ENCODE data around the gene MRTFA. TPM values are rescaled to one million over a fixed set of nuclear protein-coding genes. Genes with fewer than 3 reads are reported as not detected.
"Not testable (repeated sequence)": the region's sequence is repeated elsewhere in the genome, so short reads cannot be mapped to it uniquely, and the experiment has no call there.

Gene MRTFA
- total and polyA plus RNA-seq, 9 of the 15 experiments (the other 6 are each of a cell fraction or from before 2014, with no cell fraction given) = 0.84 to 21.1 (median 3.7) TPM

- Histone ChIP-seq H3K9me1 (ENCODE audit: control insufficient read depth, insufficient read depth, low read length) (no peaks in the 10 kb centered on the region), H3K79me2 (ENCODE audit: control insufficient read depth, insufficient read depth, low read length) (0 out of 3 replicates have a peak, but pooled peaks cover 2% of the 10 kb centered on the region), H3K4me1 (replicated peaks in 1 of 2; ENCODE audit: control insufficient read depth in 2 of 2, insufficient read depth in 2 of 2, low read length in 2 of 2) (no peaks in the 10 kb centered on the region; a peak in 1 of 5 replicates), H3K9me3 (replicated peaks; ENCODE audit: control insufficient read depth, insufficient read depth, low read depth, low read length) (no peaks in the 10 kb centered on the region), H2AFZ (ENCODE audit: low read depth, low read length) (no peak overlapping the region), H3K4me3 (no peak overlapping the region), H3K27ac (ENCODE audit: extremely low read depth, low read depth, low read length) (no peak overlapping the region), H3K27me3 (ENCODE audit: control insufficient read depth in 2 of 2, insufficient read depth in 2 of 2, low read length in 2 of 2) (no peaks in the 10 kb centered on the region), H3K4me2 (ENCODE audit: insufficient read depth, low read length) (no peak overlapping the region), H3K36me3 (ENCODE audit: control insufficient read depth, insufficient read depth, low read length) (no peaks in the 10 kb centered on the region), H4K20me1 (replicated peaks; ENCODE audit: control insufficient read depth, insufficient read depth, low read length) (no peaks in the 10 kb centered on the region), H3K9ac (ENCODE audit: insufficient read depth in 1 of 2, low read depth in 2 of 2, low read length in 2 of 2) (no peak overlapping the region)
- in situ Hi-C loops (cut with MboI) = no loop called here
- ChIA-PET POLR2A (no interaction called here), CTCF (ENCODE audit: low intra/inter-chr PET ratio) (no interaction called here)
- intact Hi-C loops (cut with micrococcal nuclease) = no loop called here
- BruUV-seq (replicated peaks) = no TSS peak
- WGBS (ENCODE audit: insufficient coverage, low coverage, missing lambda C conversion rate) = 83% methylated on average over 1 of the region's 5 CpGs
- DNase-seq (ENCODE audit: extremely low read depth in 1 of 4, low spot score in 3 of 4) (no peak), ATAC-seq (no peak), FAIRE-seq (no peak)
- TF ChIP-seq ZNF766 (CRISPR knock-in tag; conservative IDR thresholded peaks at IDR 0.05) (no peak), CGGBP1 (CRISPR knock-in tag; IDR thresholded peaks at IDR 0.05) (no peak), PHF8 (IDR thresholded peaks at IDR 0.05; ENCODE audit: borderline replicate concordance, low read length) (no peak), ZNF655 (CRISPR knock-in tag; IDR thresholded peaks at IDR 0.05) (no peak), BHLHE40 (IDR thresholded peaks at IDR 0.05; ENCODE audit: low read length) (no peak), NFIC (IDR thresholded peaks at IDR 0.05) (no peak), POLR2A (conservative IDR thresholded peaks at IDR 0.05) (no peak), RBM39 (optimal IDR thresholded peaks at IDR 0.05; ENCODE audit: low read depth, low read length) (no peak), ZNF277 (CRISPR knock-in tag; IDR thresholded peaks at IDR 0.05; ENCODE audit: borderline replicate concordance) (no peak), BRCA1 (IDR thresholded peaks at IDR 0.05) (no peak), BRCA1 (CRISPR knock-in tag; IDR thresholded peaks at IDR 0.05) (no peak), MYC (IDR thresholded peaks at IDR 0.05; ENCODE audit: low read depth, low read length) (no peak), MYC (CRISPR knock-in tag; IDR thresholded peaks at IDR 0.05; ENCODE audit: borderline replicate concordance, low read depth) (no peak)
Observed at GRCh38 chr22:40540265-40540664, 96.3 kb downstream of the MRTFA start.

- H3K27ac ChIP-seq (ENCODE audit: extremely low read depth, low read depth, low read length); H3K36me3 ChIP-seq (ENCODE audit: control insufficient read depth, insufficient read depth, low read length); ATAC-seq; BruUV-seq (replicated peaks); DNase-seq (ENCODE audit: extremely low read depth in 1 of 4, low spot score in 3 of 4); intact Hi-C loops (cut with micrococcal nuclease); H3K9ac ChIP-seq (ENCODE audit: insufficient read depth in 1 of 2, low read depth in 2 of 2, low read length in 2 of 2); FAIRE-seq; POLR2A ChIA-PET; H3K9me3 ChIP-seq (replicated peaks; ENCODE audit: control insufficient read depth, insufficient read depth, low read depth, low read length); CTCF ChIA-PET (ENCODE audit: low intra/inter-chr PET ratio); H3K79me2 ChIP-seq (ENCODE audit: control insufficient read depth, insufficient read depth, low read length); in situ Hi-C loops (cut with MboI); H3K27me3 ChIP-seq (ENCODE audit: control insufficient read depth in 2 of 2, insufficient read depth in 2 of 2, low read length in 2 of 2); H3K4me3 ChIP-seq; H3K9me1 ChIP-seq (ENCODE audit: control insufficient read depth, insufficient read depth, low read length); H3K4me2 ChIP-seq (ENCODE audit: insufficient read depth, low read length); H4K20me1 ChIP-seq (replicated peaks; ENCODE audit: control insufficient read depth, insufficient read depth, low read length); H2AFZ ChIP-seq (ENCODE audit: low read depth, low read length): not testable (repeated sequence)
- no CpG with 5 or more reads among the region's 28 CpGs for WGBS (ENCODE audit: insufficient coverage, low coverage, missing lambda C conversion rate)
- peaks cover 0 to 27% of the 10 kb centered on the region in 2 experiments; a peak in 3 of 5 replicates for H3K4me1 ChIP-seq (replicated peaks in 1 of 2; ENCODE audit: control insufficient read depth in 2 of 2, insufficient read depth in 2 of 2, low read length in 2 of 2)
Observed at GRCh38 chr22:40536149-40536548, 100.4 kb downstream of the MRTFA start.
